Activated CD8-positive, alpha-beta memory T cell treated with anti-CD3 and anti-CD28 coated beads, Interleukin-2, amount 50 U/mL, for 24 hours (primary cell): Measurements from ENCODE around the gene RALGPS2.
"Not testable (repeated sequence)": the region's sequence is repeated elsewhere in the genome, so short reads cannot be mapped to it uniquely, and the experiment has no call there.

Experiments
- DNase-seq: peaks from one replicate; pipeline ENCODE4 v3.0.0-alpha.2; 2020; ENCODE audit errors: extremely low read depth

Gene RALGPS2

GRCh38 chr1:178942285-178943198, 217.5 kb downstream of the RALGPS2 start:
- DNase-seq = no peak

DNA sequence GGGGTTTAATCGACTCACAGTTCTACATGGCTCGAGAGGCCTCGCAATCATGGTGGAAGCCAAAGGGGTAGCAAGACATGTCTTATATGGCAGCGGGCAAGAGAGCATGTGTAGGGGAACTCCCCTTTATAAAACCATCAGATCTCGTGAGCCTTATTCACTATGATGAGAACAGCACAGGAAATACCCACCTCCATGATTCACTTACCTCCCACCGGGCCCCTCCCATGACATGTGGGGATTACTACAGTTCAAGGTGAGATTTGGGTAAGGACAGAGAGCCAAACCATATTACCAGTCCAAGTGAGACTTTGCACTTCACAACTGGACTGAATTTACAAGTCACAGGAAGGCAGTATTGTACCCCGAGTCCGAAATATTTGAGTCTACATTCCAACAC, 219.7 kb downstream of the RALGPS2 start:
- no peak for DNase-seq

GRCh38 chr1:178945763-178946266, 220.8 kb downstream of the RALGPS2 start:
- DNase-seq = no peak

GRCh38 chr1:178946416-178946815, 221.4 kb downstream of the RALGPS2 start:
- no peak for DNase-seq

DNA sequence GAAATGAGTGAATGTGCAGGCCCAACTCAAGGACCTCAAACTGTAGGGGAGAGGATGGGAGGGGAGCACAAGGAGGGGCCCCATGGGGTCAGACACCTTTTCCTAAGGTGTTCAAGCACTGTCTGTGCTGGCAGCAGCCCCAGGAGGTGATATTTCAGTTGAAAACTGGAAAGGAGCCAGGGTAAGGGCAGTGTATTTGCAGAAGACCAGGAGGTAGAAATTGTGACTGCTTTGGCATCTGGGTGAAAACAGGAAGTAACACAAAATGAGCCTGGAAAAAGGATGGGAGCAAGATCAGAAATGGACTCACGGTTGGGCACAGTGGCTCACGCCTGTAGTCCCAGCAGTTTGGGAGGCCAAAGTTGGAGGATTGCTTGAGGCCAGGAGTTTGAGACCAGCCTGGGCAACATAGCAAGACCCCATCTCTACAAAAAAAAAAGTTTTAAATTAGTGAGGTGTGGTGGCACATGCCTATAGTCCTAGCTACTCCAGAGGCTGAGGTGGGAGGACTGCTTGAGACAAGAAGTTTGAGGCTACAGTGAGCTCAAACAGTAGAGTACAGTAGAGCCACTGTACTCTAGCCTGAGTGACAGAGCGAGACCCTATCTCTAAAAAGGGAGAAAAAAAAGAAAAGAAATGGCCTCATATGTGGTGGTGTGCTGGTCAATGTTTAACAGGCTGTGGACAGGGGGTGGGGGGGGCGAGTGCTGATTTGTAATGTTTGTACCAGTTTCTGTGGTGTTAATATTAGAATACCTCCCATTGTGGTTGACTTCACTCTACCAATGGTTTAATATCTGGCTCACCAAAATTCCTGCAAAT, 222.0 kb downstream of the RALGPS2 start:
- no peak for DNase-seq

GRCh38 chr1:178947677-178947981, 222.6 kb downstream of the RALGPS2 start:
- DNase-seq = no peak

DNA sequence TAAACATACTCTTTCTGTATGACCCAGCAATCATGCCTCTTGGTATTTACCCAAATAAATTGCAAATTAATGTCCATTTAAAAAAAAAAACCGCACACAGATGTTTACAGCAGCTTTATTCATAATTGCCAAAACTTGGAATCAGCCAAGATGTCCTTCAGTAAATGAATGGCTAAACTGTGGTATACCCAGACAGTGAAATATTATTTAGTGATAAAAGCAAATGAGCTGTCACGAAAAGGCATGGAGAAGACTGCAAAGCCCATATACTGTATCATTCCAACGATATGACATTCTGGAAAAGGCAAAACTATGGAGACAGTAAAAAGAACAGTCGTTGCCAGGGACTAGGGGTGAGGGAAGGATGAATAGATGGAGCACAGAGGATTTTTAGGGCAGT, 223.6 kb downstream of the RALGPS2 start:
- DNase-seq = no peak

DNA sequence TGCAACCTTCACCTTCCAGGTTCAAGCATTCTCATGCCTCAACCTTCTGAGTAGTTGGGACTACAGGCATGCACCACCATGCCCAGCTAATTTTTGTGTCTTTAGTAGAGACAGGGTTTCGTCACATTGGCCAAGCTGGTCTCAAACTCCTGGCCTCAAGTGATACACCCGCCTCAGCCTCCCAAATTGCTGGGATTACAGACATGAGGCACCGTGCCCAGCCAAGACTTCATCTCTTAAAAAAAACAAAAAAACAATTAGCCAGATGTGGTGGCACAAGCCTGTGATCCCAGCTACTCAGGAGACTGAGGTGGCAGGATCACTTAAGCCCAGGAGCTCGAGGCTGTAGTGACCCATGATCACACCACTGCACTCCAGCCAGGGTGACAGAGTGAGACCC, 224.8 kb downstream of the RALGPS2 start:
- DNase-seq = not testable (repeated sequence)

- DNase-seq = no peak
Measured at GRCh38 chr1:178951600-178951999, 226.6 kb downstream of the RALGPS2 start.

- no peak for DNase-seq
Measured at GRCh38 chr1:178953034-178953433, 228.0 kb downstream of the RALGPS2 start.

GRCh38 chr1:178953538-178954324, 228.7 kb downstream of the RALGPS2 start:
- no peak for DNase-seq

GRCh38 chr1:178954325-178954690, 229.3 kb downstream of the RALGPS2 start:
- DNase-seq = no peak

GRCh38 chr1:178954937-178955336, 229.9 kb downstream of the RALGPS2 start:
- DNase-seq = no peak

DNA sequence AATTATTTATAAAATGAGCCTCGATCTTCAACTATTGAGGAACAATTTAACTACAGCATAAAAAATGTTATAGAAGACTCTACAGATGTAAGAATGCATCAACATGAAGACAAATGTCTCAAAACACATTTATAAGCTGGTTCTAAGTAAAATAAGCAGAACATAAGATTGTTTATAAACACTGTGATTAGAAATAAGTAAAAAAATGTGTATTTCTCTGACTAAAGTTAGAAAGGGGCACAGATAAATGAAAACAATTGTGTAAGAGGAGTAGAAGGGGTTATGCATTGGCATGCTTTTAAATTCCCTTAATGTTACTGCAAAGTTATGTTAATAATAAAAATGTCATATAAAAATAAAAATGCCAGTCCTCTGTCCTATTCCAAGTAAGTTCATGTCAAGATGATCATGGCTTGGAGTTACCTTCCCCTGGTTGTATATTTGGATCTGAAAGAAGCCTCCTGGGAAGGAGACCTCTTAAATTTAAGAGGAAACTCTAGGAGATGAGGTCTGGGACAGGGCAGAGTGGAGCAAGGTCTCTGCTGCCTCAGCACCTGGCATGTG, 230.4 kb downstream of the RALGPS2 start:
- DNase-seq = no peak

GRCh38 chr1:178958491-178958890, 233.4 kb downstream of the RALGPS2 start:
- DNase-seq = no peak

- no peak for DNase-seq
Measured at GRCh38 chr1:178959543-178960460, 234.8 kb downstream of the RALGPS2 start.

- DNase-seq = no peak
Measured at GRCh38 chr1:178960482-178961240, 235.6 kb downstream of the RALGPS2 start.

GRCh38 chr1:178961331-178961730, 236.3 kb downstream of the RALGPS2 start:
- DNase-seq = no peak

DNA sequence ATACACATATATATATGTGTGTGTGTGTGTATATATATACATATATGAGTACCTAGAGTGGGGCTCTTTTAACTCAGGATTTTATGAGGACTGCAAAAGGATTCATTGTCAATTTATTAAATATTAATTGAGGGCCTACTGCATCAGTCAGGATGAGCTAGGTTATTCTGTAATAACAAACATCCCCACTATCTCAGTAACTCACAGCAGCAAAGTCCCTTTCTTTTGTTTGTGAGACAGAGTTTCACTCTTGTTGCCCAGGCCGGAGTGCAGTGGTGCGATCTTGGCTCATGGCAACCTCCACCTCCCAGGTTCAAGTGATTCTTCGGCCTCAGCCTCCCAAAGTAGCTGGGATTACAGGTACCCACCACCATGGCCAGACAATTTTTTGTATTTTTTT, 236.8 kb downstream of the RALGPS2 start:
- no peak for DNase-seq
